Measurements from ENCODE around the gene IL17RA. TPM values are rescaled to one million over a fixed set of nuclear protein-coding genes. Genes with fewer than 3 reads are reported as not detected.

IL17RA gene
- polyA plus RNA-seq, 1 donor (not counting 4 experiments of a cell fraction or from before 2014, with no cell fraction given), result 6.0 TPM

GRCh38 chr22:17074648-17075002, 10.2 kb upstream of the IL17RA start:
- Histone ChIP-seq H3K27ac (ENCODE audit: control insufficient read depth, insufficient read depth, low read length) (no peak overlapping the region), H3K9me3 (ENCODE audit: control insufficient read depth, low read depth, low read length) (no peaks in the 10 kb centered on the region), H3K4me3 (ENCODE audit: control insufficient read depth in 2 of 3, extremely low read depth in 1 of 3, insufficient read depth in 2 of 3, low read depth in 1 of 3, low read length in 3 of 3) (no peak overlapping the region), H3K4me2 (ENCODE audit: control insufficient read depth, extremely low read depth, insufficient read depth, low read depth, low read length) (no peak overlapping the region), H3K79me2 (ENCODE audit: control insufficient read depth, insufficient read depth, low read length) (no peaks in the 10 kb centered on the region), H2AFZ (ENCODE audit: control insufficient read depth, low read length) (no peak overlapping the region), H3K9me1 (ENCODE audit: control insufficient read depth, extremely low read depth, insufficient read depth, low read length) (no peaks in the 10 kb centered on the region), H3K36me3 (ENCODE audit: control insufficient read depth in 2 of 2, extremely low read depth in 1 of 2, insufficient read depth in 2 of 2, low read length in 2 of 2) (no peaks in the 10 kb centered on the region), H3K9ac (ENCODE audit: control insufficient read depth, extremely low read depth, insufficient read depth, low read length) (no peak overlapping the region), H3K4me1 (ENCODE audit: control insufficient read depth, extremely low read depth, insufficient read depth, low read length) (peaks cover 14% of the 10 kb centered on the region), H4K20me1 (ENCODE audit: control insufficient read depth, extremely low read depth, insufficient read depth, low read length) (no peaks in the 10 kb centered on the region), H3K27me3 (ENCODE audit: control insufficient read depth, extremely low read depth, insufficient read depth, low read length) (no peaks in the 10 kb centered on the region)
- FAIRE-seq (no peak), DNase-seq (ENCODE audit: low read depth, low spot score) (no peak)
- dilution Hi-C loops (cut with MboI; ENCODE audit: extremely low pct_ligation_motif_present, low sequenced_read_pairs), result no loop called here
- no peak for TF ChIP-seq EZH2 (IDR thresholded peaks at IDR 0.05; ENCODE audit: low read length)
- TF ChIP-seq CTCF (optimal IDR thresholded peaks at IDR 0.05 in 1 of 3, IDR thresholded peaks at IDR 0.05 in 1 of 3, conservative IDR thresholded peaks at IDR 0.05 in 1 of 3; ENCODE audit: extremely low read depth in 1 of 3, insufficient read depth in 2 of 3, low read length in 3 of 3), result no peak

- peak; percentile 39 for FAIRE-seq
- DNase-seq (ENCODE audit: low read depth, low spot score), result no peak
- Histone ChIP-seq H3K4me2 (ENCODE audit: control insufficient read depth, extremely low read depth, insufficient read depth, low read depth, low read length) (peak overlapping the region; percentile 22), H3K27me3 (ENCODE audit: control insufficient read depth, extremely low read depth, insufficient read depth, low read length) (no peaks in the 10 kb centered on the region), H3K9me1 (ENCODE audit: control insufficient read depth, extremely low read depth, insufficient read depth, low read length) (no peaks in the 10 kb centered on the region), H3K27ac (ENCODE audit: control insufficient read depth, insufficient read depth, low read length) (no peak overlapping the region), H3K9me3 (ENCODE audit: control insufficient read depth, low read depth, low read length) (no peaks in the 10 kb centered on the region), H3K4me1 (ENCODE audit: control insufficient read depth, extremely low read depth, insufficient read depth, low read length) (peaks cover 14% of the 10 kb centered on the region), H3K36me3 (ENCODE audit: control insufficient read depth in 2 of 2, extremely low read depth in 1 of 2, insufficient read depth in 2 of 2, low read length in 2 of 2) (no peaks in the 10 kb centered on the region), H3K79me2 (ENCODE audit: control insufficient read depth, insufficient read depth, low read length) (no peaks in the 10 kb centered on the region), H3K4me3 (ENCODE audit: control insufficient read depth in 2 of 3, extremely low read depth in 1 of 3, insufficient read depth in 2 of 3, low read depth in 1 of 3, low read length in 3 of 3) (no peak overlapping the region), H4K20me1 (ENCODE audit: control insufficient read depth, extremely low read depth, insufficient read depth, low read length) (no peaks in the 10 kb centered on the region), H3K9ac (ENCODE audit: control insufficient read depth, extremely low read depth, insufficient read depth, low read length) (no peak overlapping the region), H2AFZ (ENCODE audit: control insufficient read depth, low read length) (no peak overlapping the region)
- TF ChIP-seq EZH2 (IDR thresholded peaks at IDR 0.05; ENCODE audit: low read length) (no peak), CTCF (optimal IDR thresholded peaks at IDR 0.05 in 1 of 3, IDR thresholded peaks at IDR 0.05 in 1 of 3, conservative IDR thresholded peaks at IDR 0.05 in 1 of 3; ENCODE audit: extremely low read depth in 1 of 3, insufficient read depth in 2 of 3, low read length in 3 of 3) (no peak)
- dilution Hi-C loops (cut with MboI; ENCODE audit: extremely low pct_ligation_motif_present, low sequenced_read_pairs), result no loop called here
Measured at GRCh38 chr22:17077255-17077654, 7.5 kb upstream of the IL17RA start.

Data from keratinocyte (primary cell).